PC-9 (cell line): ENCODE data around the gene MAPRE3. TPM values are rescaled to one million over a fixed set of nuclear protein-coding genes. Genes with fewer than 3 reads are reported as not detected.

Experiments
- BruUV-seq: library from RNA; stranded (reverse); fragments of 400-500 nt; replicated peaks from 2 replicates; lab custom pipeline; 2021; lab: Mats Ljungman, UMichigan
- CTCF ChIA-PET: fragments of 300-600 bp; sonication (Branson Sonifier 250); formaldehyde crosslinking; loops from one replicate; lab custom pipeline; 2022; ENCODE audit warnings: antibody characterized with exemption; lab: Charles Lee
- POLR2A ChIA-PET: fragments of 300-600 bp; sonication (Branson Sonifier 250); formaldehyde crosslinking; loops from one replicate; lab custom pipeline; 2022; ENCODE audit warnings: antibody characterized with exemption; ENCODE audit not compliant: unreplicated experiment; lab: Charles Lee
- DNase-seq, 2 experiments: peaks; one replicate each; pipeline versions ENCODE4 v3.0.0 to v3.0.0-alpha.2; 2015 to 2022; ENCODE audit warnings: mixed read lengths in 1 of 2
- H2AFZ ChIP-seq: fragments of 200-600 bp; sonication (generic); 2 replicates; pipeline ENCODE4 v1.8.1; 2017; ENCODE audit warnings: antibody characterized with exemption
- H3F3A ChIP-seq: fragments of 200-600 bp; sonication (generic); 2 replicates; pipeline ENCODE4 v1.8.1; 2017; ENCODE audit warnings: antibody characterized with exemption, mild to moderate bottlenecking, low read depth; ENCODE audit not compliant: insufficient read depth
- H3K27ac ChIP-seq: fragments of 200-600 bp; sonication (generic); 2 replicates; pipeline ENCODE4 v1.6.1; 2016; ENCODE audit warnings: mixed run types
- H3K27me3 ChIP-seq: fragments of 200-600 bp; sonication (generic); 2 replicates; pipeline ENCODE4 v1.6.1; 2016; ENCODE audit warnings: low read depth, mixed run types; ENCODE audit not compliant: insufficient read depth
- H3K36me3 ChIP-seq: fragments of 200-600 bp; sonication (generic); 2 replicates; pipeline ENCODE4 v1.6.1; 2016; ENCODE audit warnings: low read depth, mixed run types
- H3K4me1 ChIP-seq: fragments of 200-600 bp; sonication (generic); replicated peaks from 2 replicates; pipeline ENCODE4 v1.6.1; 2016; ENCODE audit warnings: mixed run types; ENCODE audit not compliant: insufficient read depth
- H3K4me2 ChIP-seq: fragments of 200-600 bp; sonication (generic); 2 replicates; pipeline ENCODE4 v1.6.1; 2017; ENCODE audit warnings: mixed run types
- H3K4me3 ChIP-seq: fragments of 200-600 bp; sonication (generic); 2 replicates; pipeline ENCODE4 v1.6.1; 2016; ENCODE audit warnings: mixed run types
- H3K79me2 ChIP-seq: fragments of 200-600 bp; sonication (generic); 2 replicates; pipeline ENCODE4 v1.6.1; 2017; ENCODE audit warnings: low read depth, mixed run types
- H3K9me2 ChIP-seq: fragments of 200-600 bp; sonication (generic); 2 replicates; pipeline ENCODE4 v1.8.1; 2017; ENCODE audit warnings: mild to moderate bottlenecking; ENCODE audit not compliant: insufficient read depth
- H3K9me3 ChIP-seq: fragments of 200-600 bp; sonication (generic); 2 replicates; pipeline ENCODE4 v1.8.1; 2016; ENCODE audit warnings: low read depth; ENCODE audit not compliant: insufficient read depth
- H4K20me1 ChIP-seq: fragments of 200-600 bp; sonication (generic); 2 replicates; pipeline ENCODE4 v1.8.1; 2017; ENCODE audit not compliant: insufficient read depth
- EZH2 ChIP-seq: fragments of 200-600 bp; sonication (generic); IDR thresholded peaks from 2 replicates; pipeline ENCODE4 v1.8.0; 2017; ENCODE audit warnings: antibody characterized with exemption, low read depth
- intact Hi-C: fragments of 100-400 bp; cut with micrococcal nuclease; formaldehyde crosslinking; loops from one replicate; pipeline ENCODE4 v1.10.0; 2022; ENCODE audit not compliant: unreplicated experiment
- total RNA-seq: library from RNA; stranded (reverse); gene quantifications from 2 replicates; pipeline ENCODE4 v1.2.3, GENCODE V29; 2021
- TF ChIP-seq, protein P1 (sequence below): fragments of 200-600 bp; sonication (generic); conservative IDR thresholded peaks from 2 replicates; pipeline ENCODE4 v1.6.1; 2017; ENCODE audit warnings: mixed run types, antibody characterized with exemption, mild to moderate bottlenecking, moderate library complexity

MAPRE3 gene
- total RNA-seq, 1 experiment from 2014 or later, result 25.2 TPM

DNA sequence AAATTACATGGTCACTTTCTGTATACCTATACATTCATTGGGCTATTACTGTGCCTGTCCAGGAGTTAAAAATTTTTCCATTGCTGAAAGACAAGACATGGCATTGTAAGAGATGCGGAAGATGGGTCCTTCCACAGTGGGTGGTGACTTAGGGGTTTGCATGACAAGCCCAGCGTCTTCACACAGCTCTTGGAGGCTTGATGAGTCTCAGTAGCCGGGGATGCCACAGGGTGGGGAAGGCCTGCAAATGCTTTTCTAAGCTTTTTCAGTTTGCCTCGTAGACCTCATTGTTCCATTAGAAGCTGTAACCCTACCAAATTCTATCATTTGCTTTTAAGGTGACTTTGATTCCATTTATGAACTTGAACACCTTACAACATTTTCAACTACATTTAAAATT, 18.1 kb upstream of the MAPRE3 start:
- CTCF ChIA-PET, result no interaction called here
- Histone ChIP-seq H3K4me2 (no peak overlapping the region), H2AFZ (no peak overlapping the region), H3F3A (no peaks in the 10 kb centered on the region), H3K27ac (no peak overlapping the region), H3K79me2 (no peaks in the 10 kb centered on the region), H3K4me1 (no peaks in the 10 kb centered on the region), H3K4me3 (no peak overlapping the region), H4K20me1 (no peaks in the 10 kb centered on the region), H3K9me2 (no peaks in the 10 kb centered on the region), H3K27me3 (peaks cover 50% of the 10 kb centered on the region), H3K36me3 (no peaks in the 10 kb centered on the region), H3K9me3 (no peaks in the 10 kb centered on the region)
- intact Hi-C loops, result no loop called here
- POLR2A ChIA-PET, result no interaction called here
- TF ChIP-seq, protein P1, sequence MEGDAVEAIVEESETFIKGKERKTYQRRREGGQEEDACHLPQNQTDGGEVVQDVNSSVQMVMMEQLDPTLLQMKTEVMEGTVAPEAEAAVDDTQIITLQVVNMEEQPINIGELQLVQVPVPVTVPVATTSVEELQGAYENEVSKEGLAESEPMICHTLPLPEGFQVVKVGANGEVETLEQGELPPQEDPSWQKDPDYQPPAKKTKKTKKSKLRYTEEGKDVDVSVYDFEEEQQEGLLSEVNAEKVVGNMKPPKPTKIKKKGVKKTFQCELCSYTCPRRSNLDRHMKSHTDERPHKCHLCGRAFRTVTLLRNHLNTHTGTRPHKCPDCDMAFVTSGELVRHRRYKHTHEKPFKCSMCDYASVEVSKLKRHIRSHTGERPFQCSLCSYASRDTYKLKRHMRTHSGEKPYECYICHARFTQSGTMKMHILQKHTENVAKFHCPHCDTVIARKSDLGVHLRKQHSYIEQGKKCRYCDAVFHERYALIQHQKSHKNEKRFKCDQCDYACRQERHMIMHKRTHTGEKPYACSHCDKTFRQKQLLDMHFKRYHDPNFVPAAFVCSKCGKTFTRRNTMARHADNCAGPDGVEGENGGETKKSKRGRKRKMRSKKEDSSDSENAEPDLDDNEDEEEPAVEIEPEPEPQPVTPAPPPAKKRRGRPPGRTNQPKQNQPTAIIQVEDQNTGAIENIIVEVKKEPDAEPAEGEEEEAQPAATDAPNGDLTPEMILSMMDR, result no peak
- no peak for TF ChIP-seq EZH2
- BruUV-seq, result no TSS peak
- no peak for DNase-seq

DNA sequence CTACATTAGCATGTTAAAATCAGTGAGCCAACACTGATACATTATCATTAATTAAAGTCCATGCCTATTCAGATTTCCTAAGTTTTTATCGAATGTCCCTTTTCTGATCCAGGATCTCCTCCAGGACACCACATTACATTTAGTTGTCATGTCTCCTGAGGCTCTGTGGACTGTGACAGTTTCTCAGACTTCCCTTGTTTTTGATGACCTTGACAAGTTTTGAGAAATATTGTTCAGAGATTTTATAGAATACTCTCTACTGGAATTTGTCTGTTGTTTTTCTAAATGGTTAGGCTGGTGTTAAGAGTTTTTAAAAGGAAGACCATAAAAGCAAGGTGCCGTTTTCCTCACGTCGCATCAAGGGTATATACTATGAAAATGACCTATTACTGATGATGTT, 16.3 kb upstream of the MAPRE3 start:
- Histone ChIP-seq H3K9me3 (no peaks in the 10 kb centered on the region), H3K4me2 (no peak overlapping the region), H3K27ac (no peak overlapping the region), H3K36me3 (no peaks in the 10 kb centered on the region), H3F3A (no peaks in the 10 kb centered on the region), H4K20me1 (no peaks in the 10 kb centered on the region), H3K27me3 (peaks cover 50% of the 10 kb centered on the region), H3K4me3 (no peak overlapping the region), H3K79me2 (no peaks in the 10 kb centered on the region), H3K9me2 (no peaks in the 10 kb centered on the region), H2AFZ (no peak overlapping the region), H3K4me1 (no peaks in the 10 kb centered on the region)
- ChIA-PET POLR2A (no interaction called here), CTCF (interaction anchor here (1.3 kb wide), 1 partner anchor 62 kb away, joined by 5 read pairs; no protein-coding TSS in a partner anchor)
- intact Hi-C loops, result no loop called here
- TF ChIP-seq, protein P1, result no peak
- TF ChIP-seq EZH2, result no peak
- no peak for DNase-seq
- BruUV-seq, result no TSS peak

DNA sequence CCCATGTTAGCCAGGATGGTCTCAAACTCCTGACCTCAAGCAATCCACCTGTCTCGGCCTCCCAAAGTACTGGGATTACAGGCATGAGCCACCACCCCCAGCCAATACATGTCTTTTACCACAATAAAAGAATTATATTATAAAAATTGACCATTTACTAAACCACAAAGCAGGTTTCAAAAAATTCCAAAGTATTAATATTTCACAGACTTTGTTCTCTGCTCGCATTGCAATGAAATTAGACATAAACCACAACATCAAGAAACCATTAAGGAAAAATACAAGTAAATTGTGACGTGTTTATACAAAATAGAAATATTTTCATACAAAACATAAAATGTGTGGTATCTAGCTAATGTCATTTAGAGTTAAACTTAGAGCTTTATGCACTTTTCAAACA, 13.4 kb upstream of the MAPRE3 start:
- intact Hi-C loops, result no loop called here
- BruUV-seq, result no TSS peak
- CTCF ChIA-PET, result no interaction called here

More for the DNA sequence above, 13.4 kb upstream of the MAPRE3 start:
- Histone ChIP-seq H3K9me3 (no peaks in the 10 kb centered on the region), H3K4me2 (no peak overlapping the region), H3K4me1 (0 out of 2 replicates have a peak, but pooled peaks cover 3% of the 10 kb centered on the region), H2AFZ (no peak overlapping the region), H3K27me3 (peaks cover 29% of the 10 kb centered on the region; the same call in 1 of the 2 replicates), H3K9me2 (no peaks in the 10 kb centered on the region), H4K20me1 (no peaks in the 10 kb centered on the region), H3K79me2 (no peaks in the 10 kb centered on the region), H3F3A (no peaks in the 10 kb centered on the region; the same call in 1 of the 2 replicates), H3K4me3 (no peak overlapping the region), H3K27ac (no peak overlapping the region), H3K36me3 (no peaks in the 10 kb centered on the region)
- TF ChIP-seq, protein P1, result no peak
- no peak for TF ChIP-seq EZH2
- POLR2A ChIA-PET, result no interaction called here
- DNase-seq, result no peak
